Stimulated activated CD8-positive, alpha-beta memory T cell treated with anti-CD3 and anti-CD28 coated beads, Interleukin-15, amount 100 ng/mL, for 24 hours (primary cell): ENCODE measurements around the gene PARP12.

ENCODE experiments used
- DNase-seq: peaks from one replicate; pipeline ENCODE4 v3.0.0-alpha.2; 2020; ENCODE audit warnings: low read depth

PARP12 gene

GRCh38 chr7:140035400-140036223, 27.1 kb downstream of the PARP12 start:
- no peak for DNase-seq

GRCh38 chr7:140034421-140034820, 28.3 kb downstream of the PARP12 start:
- DNase-seq: no peak

- no peak for DNase-seq
These were observed 28.9 kb downstream of the PARP12 start for GRCh38 chr7:140033779-140034363.

- DNase-seq: no peak
These were observed 29.7 kb downstream of the PARP12 start for GRCh38 chr7:140033036-140033435.

- no peak for DNase-seq
These were observed 31.4 kb downstream of the PARP12 start for GRCh38 chr7:140031364-140031763.

- DNase-seq: no peak
These were observed 33.7 kb downstream of the PARP12 start for GRCh38 chr7:140029072-140029471.

GRCh38 chr7:140028311-140028710, 34.4 kb downstream of the PARP12 start:
- no peak for DNase-seq

- no peak for DNase-seq
These were observed 34.9 kb downstream of the PARP12 start for GRCh38 chr7:140027858-140028257.

- no peak for DNase-seq
These were observed 35.8 kb downstream of the PARP12 start for GRCh38 chr7:140026935-140027334.

GRCh38 chr7:140025814-140026433, 36.8 kb downstream of the PARP12 start:
- DNase-seq: no peak

- DNase-seq: no peak
These were observed 37.5 kb downstream of the PARP12 start for GRCh38 chr7:140025241-140025640.

- no peak for DNase-seq
These were observed 38.2 kb downstream of the PARP12 start for GRCh38 chr7:140024585-140024984.

- DNase-seq: no peak
These were observed 39.0 kb downstream of the PARP12 start for GRCh38 chr7:140023728-140024127.

GRCh38 chr7:140022582-140023211, 40.1 kb downstream of the PARP12 start:
- DNase-seq: no peak

GRCh38 chr7:140021603-140022002, 41.1 kb downstream of the PARP12 start:
- DNase-seq: no peak

- DNase-seq: no peak
These were observed 43.1 kb downstream of the PARP12 start for GRCh38 chr7:140019606-140020005.

GRCh38 chr7:140019172-140019571, 43.6 kb downstream of the PARP12 start:
- no peak for DNase-seq

GRCh38 chr7:140018125-140019043, 44.4 kb downstream of the PARP12 start:
- DNase-seq: no peak

- no peak for DNase-seq
These were observed 45.2 kb downstream of the PARP12 start for GRCh38 chr7:140017543-140017942.

GRCh38 chr7:140017034-140017433, 45.7 kb downstream of the PARP12 start:
- no peak for DNase-seq

GRCh38 chr7:140016540-140016939, 46.2 kb downstream of the PARP12 start:
- no peak for DNase-seq
